Measurements from ENCODE around the gene ZDHHC20. TPM values are rescaled to one million over a fixed set of nuclear protein-coding genes. Genes with fewer than 3 reads are reported as not detected.

ZDHHC20 gene
- total and polyA plus RNA-seq, 9 donors, result 16.3 to 54.2 (median 32.1) TPM

- Histone ChIP-seq H3K4me3 (no peak overlapping the region), H3K4me1 (ENCODE audit: insufficient read depth) (peaks cover 2% of the 10 kb centered on the region), H3K9me3 (no peaks in the 10 kb centered on the region), H3K27me3 (no peaks in the 10 kb centered on the region), H3K36me3 (no peaks in the 10 kb centered on the region), H3K27ac (no peak overlapping the region)
- DNase-seq, result no peak
- intact Hi-C loops (cut with DNase I), result no loop called here
- 59 to 95% (median 90%) methylated on average over 3 of the region's 3 CpGs for WGBS, 3 donors
- no peak for TF ChIP-seq EP300 (IDR thresholded peaks at IDR 0.05)
- no peak for TF ChIP-seq POLR2A (IDR thresholded peaks at IDR 0.05)
- TF ChIP-seq CTCF (IDR thresholded peaks at IDR 0.05), result no peak
These were observed 136.1 kb downstream of the ZDHHC20 start for GRCh38 chr13:21322988-21323387.

Small RNA genes lying within 50 kb of the gene (small RNA-seq; reads per million reads assigned to genes)
- 0.20 reads per million for gene RNA5SP25

Other genes starting within 250 kb of the ZDHHC20 start
- 10 to 100 TPM; 23.2 to 82.1 (median 32.8) TPM for gene MICU2, start 144.9 kb upstream of the ZDHHC20 start, total RNA-seq
- gene MICU2, start 144.9 kb upstream of the ZDHHC20 start, polyA plus RNA-seq, result 10 to 100 TPM; 25.8 to 31.4 TPM
- gene FGF9, start 211.8 kb upstream of the ZDHHC20 start, total RNA-seq, result 1 to 10 TPM in 3 of 7 donors, under 1 TPM in 4; 0.15 to 2.8 (median 0.81) TPM
- 1 to 10 TPM in 1 of 2 donors, under 1 TPM in 1; 0.18 to 1.5 TPM for gene FGF9, start 211.8 kb upstream of the ZDHHC20 start, polyA plus RNA-seq

Data from ovary (tissue), 9 donors.